SIG-M5 (cell line): ENCODE measurements around the gene PRAMEF13.
"Not testable (repeated sequence)": the region's sequence is repeated elsewhere in the genome, so short reads cannot be mapped to it uniquely, and the experiment has no call there.

Experiments used
- DNase-seq: peaks from one replicate; lab custom pipeline; 2025; lab: John Stamatoyannopoulos, UW

PRAMEF13 gene

GRCh38 chr1:13201309-13201708, at the start of gene PRAMEF13:
PRAMEF13 (minus strand) TSS chr1:13201409; CDS start chr1:13199589, 1,820 bp downstream.
- not testable (repeated sequence) for DNase-seq

GRCh38 chr1:13247122-13247521, 45.9 kb upstream of the PRAMEF13 start:
- not testable (repeated sequence) for DNase-seq

- DNase-seq: not testable (repeated sequence)
Observed at GRCh38 chr1:13246554-13246871, 45.3 kb upstream of the PRAMEF13 start.

- DNase-seq: not testable (repeated sequence)
Observed at GRCh38 chr1:13245841-13246553, 44.8 kb upstream of the PRAMEF13 start.

- DNase-seq: not testable (repeated sequence)
Observed at GRCh38 chr1:13243536-13244263, 42.5 kb upstream of the PRAMEF13 start.

- DNase-seq: not testable (repeated sequence)
Observed at GRCh38 chr1:13239633-13240032, 38.4 kb upstream of the PRAMEF13 start.

GRCh38 chr1:13237572-13237971, 36.4 kb upstream of the PRAMEF13 start:
- DNase-seq: not testable (repeated sequence)

GRCh38 chr1:13234057-13234456, 32.8 kb upstream of the PRAMEF13 start:
- DNase-seq: not testable (repeated sequence)

GRCh38 chr1:13232056-13232455, 30.8 kb upstream of the PRAMEF13 start:
- not testable (repeated sequence) for DNase-seq

- DNase-seq: not testable (repeated sequence)
Observed at GRCh38 chr1:13231061-13231750, 30.0 kb upstream of the PRAMEF13 start.

GRCh38 chr1:13230601-13231000, 29.4 kb upstream of the PRAMEF13 start:
- not testable (repeated sequence) for DNase-seq

- DNase-seq: not testable (repeated sequence)
Observed at GRCh38 chr1:13230096-13230495, 28.9 kb upstream of the PRAMEF13 start.

GRCh38 chr1:13228343-13228781, 27.2 kb upstream of the PRAMEF13 start:
- DNase-seq: no peak

GRCh38 chr1:13227271-13228055, 26.3 kb upstream of the PRAMEF13 start:
- not testable (repeated sequence) for DNase-seq

- not testable (repeated sequence) for DNase-seq
Observed at GRCh38 chr1:13225675-13226204, 24.5 kb upstream of the PRAMEF13 start, which contains the start of gene PRAMEF18. PRAMEF18 (minus strand) TSS chr1:13226154; CDS start chr1:13226106, 48 bp downstream.

GRCh38 chr1:13224480-13225060, 23.4 kb upstream of the PRAMEF13 start:
- no peak for DNase-seq

GRCh38 chr1:13222788-13223187, 21.6 kb upstream of the PRAMEF13 start:
- not testable (repeated sequence) for DNase-seq

- DNase-seq: not testable (repeated sequence)
Observed at GRCh38 chr1:13219203-13219602, 18.0 kb upstream of the PRAMEF13 start.

- not testable (repeated sequence) for DNase-seq
Observed at GRCh38 chr1:13216619-13217018, 15.4 kb upstream of the PRAMEF13 start.

GRCh38 chr1:13208712-13209111, 7.5 kb upstream of the PRAMEF13 start:
- not testable (repeated sequence) for DNase-seq

- DNase-seq: not testable (repeated sequence)
Observed at GRCh38 chr1:13171548-13171947, 29.7 kb downstream of the PRAMEF13 start, which contains the start of gene PRAMEF9. PRAMEF9 (plus strand) TSS chr1:13171848; CDS start chr1:13175281, 3,433 bp downstream.
